Activated CD8-positive, alpha-beta memory T cell treated with anti-CD3 and anti-CD28 coated beads for 1 hour (primary cell): Measurements from ENCODE around the gene TTR.

Experiments
- DNase-seq, 2 donors: peaks; one replicate each; pipeline ENCODE4 v3.0.0-alpha.2; 2020; ENCODE audit warnings: low read depth in 1 of 2; ENCODE audit errors: extremely low read depth in 1 of 2

TTR gene

GRCh38 chr18:31612124-31612523, 20.4 kb downstream of the TTR start:
- DNase-seq, result no peak

GRCh38 chr18:31614044-31614443, 22.4 kb downstream of the TTR start:
- no peak for DNase-seq

- DNase-seq, result no peak
These were observed 24.9 kb downstream of the TTR start for GRCh38 chr18:31616586-31616985.

DNA sequence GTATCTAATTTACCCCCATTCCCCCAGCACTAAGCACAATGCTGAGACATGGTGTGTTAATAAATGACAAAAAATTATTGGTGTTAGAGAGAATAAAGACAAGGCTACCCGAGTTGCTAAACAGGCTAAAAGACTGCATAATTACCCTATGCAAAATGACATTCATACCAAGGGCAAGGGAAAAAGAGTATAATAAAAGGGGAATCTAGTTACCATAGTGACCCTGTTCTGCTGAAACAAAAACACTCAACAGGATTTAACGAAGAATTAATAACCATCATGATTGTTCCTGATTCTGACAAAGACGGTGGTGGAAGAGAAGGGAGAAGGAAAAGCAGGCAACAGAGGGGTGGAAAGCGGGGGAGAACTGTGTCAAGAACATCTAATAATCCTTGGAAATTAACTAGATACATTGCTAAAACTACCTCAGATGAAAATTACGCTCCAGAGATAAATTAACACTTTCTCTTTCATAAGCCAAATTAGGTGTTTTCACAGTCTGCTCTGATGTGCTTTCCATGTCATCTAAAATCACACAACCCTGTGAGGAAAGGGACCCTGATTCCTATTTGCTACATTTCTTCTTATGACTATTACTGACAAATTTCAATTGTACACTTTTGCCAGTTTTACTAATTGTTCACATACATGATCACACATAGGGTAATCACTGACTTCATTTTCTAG, 25.5 kb downstream of the TTR start:
- no peak for DNase-seq

DNA sequence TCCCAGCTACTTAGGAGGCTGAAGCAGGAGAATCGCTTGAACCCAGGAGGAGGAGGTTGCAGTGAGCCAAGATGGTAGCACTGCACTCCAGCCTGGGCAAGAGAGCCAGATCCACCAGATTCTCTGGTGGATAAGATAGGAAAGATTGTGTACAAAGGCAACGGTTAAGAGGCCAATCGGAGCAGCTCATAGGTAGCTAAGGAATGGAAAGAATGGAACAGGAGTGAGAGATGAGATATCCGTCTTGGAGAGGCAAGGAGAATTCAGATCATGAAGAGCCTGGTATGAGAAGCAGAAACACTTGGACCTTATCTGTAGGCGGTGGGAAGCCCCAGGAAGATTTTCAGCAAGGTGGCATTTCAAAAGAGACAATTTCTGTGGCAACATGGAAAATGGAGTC, 27.1 kb downstream of the TTR start:
- no peak for DNase-seq

DNA sequence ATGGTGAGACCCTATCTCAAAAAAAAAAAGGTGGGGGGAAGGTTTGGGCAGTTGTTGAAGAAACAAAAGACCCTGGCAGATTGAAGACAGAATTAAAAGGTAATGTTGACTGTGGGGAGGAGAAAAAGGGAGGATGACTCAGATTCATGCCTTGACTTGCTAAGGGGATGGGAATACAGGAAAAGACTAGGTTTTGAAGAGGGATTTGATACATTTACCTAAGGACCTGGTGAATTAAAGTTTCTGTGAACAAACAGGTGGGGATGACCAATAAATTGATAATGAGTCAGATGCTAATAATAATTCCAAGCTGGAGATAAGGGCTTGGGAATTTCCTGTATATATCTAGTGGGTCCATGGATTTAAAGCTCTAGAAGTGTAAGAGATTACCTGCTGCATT, 27.6 kb downstream of the TTR start:
- DNase-seq, result no peak

DNA sequence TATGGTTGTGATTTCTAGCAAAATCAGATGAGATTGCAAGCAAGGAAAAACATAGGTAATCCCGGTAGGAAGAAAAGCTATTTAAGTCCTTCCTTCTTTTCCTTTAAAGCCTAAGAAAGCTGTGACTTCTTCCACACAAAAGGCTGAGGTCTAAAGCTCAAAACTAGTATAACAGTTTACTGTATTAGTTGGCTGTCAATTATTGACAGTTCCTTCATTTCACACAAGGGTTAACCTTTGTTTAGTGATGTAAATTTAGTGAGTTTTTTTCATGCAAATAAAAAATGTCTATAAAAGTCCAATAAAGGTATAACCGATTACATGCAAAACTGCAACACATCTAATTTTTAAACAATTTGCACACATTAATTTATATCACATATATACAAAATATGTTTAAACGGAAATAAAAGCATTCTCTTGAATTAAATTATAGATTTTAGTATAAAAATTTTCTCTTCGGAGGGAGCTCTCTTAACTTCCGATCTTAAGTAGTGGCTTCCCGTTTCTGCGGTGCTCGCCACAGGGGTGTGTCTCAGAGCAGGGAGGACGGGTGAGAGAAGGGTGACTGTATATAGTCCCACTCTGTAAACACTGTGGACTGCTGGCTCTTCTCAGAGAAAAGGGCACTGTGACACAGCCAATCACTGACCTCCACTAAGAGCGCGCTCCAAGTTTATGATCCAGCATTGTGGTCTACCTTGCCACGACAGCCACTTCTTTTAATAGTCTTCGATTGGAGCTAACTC, 33.4 kb downstream of the TTR start:
- DNase-seq, result no peak

- no peak for DNase-seq
These were observed 34.7 kb downstream of the TTR start for GRCh38 chr18:31626409-31626808.

DNA sequence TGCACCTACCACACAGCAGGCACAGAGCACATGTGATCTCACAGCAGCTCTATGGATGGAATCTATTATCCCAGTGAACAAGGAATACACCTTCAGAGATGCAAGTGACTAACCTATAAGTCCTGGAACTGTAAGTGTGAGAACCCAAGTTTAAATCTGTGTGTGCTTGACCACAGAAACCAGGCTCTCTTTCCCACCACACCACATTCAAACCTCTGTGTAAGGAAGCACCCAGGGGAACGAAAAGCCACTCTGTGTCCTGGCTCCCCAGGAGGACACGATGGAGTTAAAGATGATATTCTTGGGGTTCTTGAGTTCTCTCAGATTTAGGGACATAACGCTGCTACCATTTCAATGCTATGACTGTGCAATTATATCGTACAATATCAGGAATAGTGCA, 38.9 kb downstream of the TTR start:
- no peak for DNase-seq

DNA sequence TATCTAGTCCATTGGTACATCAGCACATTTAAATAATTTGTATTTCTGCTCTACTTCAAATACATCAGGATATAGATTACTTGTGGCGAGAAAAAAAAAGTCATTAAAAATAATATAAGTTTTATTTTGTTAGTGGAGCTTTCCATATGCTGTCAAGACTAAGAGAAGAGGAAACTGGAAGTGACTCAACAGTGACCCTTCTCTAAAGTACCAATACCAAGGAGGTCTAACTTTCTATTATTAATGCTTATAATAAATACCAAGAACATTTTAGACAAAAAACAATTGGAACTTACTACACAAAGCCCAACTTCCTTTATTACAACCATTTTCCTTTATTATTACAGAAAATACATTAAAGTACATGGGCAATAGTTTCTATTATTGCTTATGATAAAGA, 39.8 kb downstream of the TTR start:
- DNase-seq, result no peak

DNA sequence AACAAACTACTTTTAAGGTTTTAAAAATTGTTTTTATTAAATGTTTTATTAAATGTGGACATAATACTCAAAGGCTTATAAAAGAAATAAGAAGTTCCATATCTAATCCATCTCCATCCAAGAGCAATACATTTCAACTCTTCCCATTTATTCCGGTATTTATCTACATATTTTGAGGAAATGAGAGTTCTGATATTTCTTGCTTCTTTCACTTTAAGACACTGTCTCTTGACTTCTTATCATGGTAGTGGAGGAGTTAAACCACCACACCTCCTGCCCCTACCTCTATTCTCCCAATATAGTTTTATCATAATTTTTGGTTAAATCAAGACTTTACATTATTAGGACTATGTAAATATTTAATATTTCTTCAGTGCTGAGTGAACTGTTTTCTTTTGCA, 40.7 kb downstream of the TTR start:
- DNase-seq, result no peak

- DNase-seq, result no peak
These were observed 42.0 kb downstream of the TTR start for GRCh38 chr18:31633392-31634330.

GRCh38 chr18:31634331-31634713, 42.6 kb downstream of the TTR start:
- DNase-seq, result no peak

DNA sequence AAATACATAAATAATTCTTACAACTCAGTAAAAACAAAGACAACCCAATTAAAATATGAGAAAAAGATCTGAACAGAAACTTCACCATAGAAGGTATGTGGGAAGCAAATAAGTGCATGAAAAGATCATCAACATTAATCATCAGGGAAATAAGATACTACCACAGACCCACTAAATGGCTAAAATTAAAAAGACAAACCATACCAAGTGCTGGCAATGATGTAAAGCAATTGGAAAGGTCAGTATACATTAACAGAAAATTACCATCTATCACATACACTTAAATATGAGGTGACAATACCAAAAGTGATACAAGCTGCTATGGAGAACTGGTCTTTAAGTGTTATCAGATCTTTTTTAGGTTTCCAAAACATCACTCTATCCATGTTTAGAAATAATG, 44.7 kb downstream of the TTR start:
- no peak for DNase-seq

DNA sequence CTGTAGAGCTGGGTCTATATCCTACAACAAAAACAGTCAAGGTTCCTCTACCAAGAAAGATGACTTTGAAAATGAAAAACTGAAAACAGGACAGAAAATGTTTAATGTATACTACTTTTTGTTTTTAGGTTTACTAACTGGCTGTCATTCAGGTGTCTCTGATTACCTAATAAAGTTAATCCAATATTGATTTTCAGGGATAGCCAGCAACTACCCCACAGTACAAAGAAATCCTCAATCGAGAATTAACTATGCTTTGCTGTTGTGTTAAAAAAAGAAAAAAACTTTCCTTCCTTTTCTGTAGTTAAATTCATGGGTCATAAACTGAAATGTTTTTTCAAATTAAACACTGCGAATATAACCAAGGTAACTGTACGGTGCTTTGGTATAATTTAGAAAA, 45.8 kb downstream of the TTR start:
- DNase-seq, result no peak

- DNase-seq, result no peak
These were observed 51.3 kb downstream of the TTR start for GRCh38 chr18:31643003-31643402.

DNA sequence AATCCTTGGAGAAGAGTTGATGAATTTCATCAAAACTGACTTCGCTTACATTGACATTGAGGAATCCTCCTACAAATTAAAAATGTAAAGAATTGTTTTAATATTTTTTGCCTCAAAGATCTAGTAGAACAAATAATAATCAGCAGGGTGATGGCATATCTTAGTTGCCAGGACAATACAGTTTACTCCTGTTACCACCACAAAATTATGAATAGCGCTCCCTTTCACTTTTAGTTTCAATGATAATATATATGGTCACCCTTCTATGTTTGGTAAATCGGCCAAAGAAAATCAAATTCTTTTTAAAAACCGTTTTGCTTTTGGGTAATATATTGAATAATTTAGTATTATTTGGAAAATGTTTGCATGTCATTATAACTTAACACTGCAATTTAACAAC, 53.7 kb downstream of the TTR start:
- DNase-seq, result no peak

DNA sequence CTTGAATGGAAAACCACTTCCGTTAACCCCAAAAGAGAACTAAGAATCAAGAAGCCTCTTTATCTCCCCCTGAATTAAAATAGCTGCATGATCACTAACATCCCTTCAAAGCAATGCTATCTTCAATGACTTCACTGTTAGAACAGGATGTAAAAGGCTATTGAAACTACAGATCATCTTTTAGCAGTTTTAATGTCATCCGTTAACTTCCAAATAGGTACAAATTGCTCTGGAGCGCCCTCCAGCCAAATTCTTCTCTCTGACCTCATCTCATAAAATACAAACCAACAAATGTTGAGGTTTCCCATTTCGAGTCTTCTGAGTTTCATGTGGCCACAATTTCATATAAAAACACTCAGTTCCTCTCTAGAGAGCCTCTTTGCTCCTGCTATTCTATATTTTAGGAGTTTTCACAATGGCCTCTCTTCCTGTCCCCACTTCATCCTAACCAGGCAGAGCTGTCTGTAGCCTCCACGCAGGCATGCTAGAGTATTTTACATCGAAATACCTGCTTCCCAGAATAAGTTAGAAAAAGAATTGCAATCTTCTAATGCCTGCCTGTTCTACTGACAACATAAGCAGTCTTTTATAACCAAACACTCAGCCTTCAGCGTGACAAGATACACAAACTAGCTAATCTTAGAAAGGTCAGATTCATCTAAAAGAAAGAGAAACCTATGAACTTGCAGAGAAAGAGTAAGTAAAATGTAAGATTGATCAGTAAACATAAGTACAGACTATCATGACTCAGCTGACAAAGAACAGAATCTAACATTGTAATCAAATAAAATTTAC, 54.9 kb downstream of the TTR start:
- no peak for DNase-seq

DNA sequence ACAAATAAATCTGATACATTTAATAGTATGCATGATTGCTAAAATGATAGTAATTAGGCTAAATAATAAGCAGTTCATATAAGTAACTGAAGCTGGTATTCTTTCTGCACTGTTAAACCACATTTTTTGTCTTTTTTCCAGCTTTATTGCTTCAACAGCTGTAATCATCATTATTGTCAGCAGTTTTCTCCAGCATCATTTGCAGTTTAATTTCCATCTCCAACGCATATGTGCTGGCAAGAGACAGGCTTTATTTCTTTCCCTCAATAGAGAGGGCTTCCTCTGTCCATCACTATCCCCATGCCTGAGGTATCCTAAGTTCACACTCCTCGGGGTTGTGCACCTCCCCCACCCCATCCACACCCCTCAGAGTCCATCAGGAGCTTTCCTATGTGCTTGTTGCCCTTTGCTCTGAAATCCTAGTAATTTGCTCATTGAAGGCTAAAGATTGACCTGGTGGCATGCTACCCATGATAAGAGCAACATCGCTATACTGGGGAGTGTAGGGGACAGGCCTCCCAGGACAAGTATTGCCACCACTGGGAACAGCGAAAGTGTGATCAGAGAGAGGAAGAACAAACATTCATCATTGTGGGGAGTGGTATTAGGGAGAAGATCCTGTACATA, 55.6 kb downstream of the TTR start:
- DNase-seq, result no peak
